ENCODE results near the gene MPDU1. TPM values are rescaled to one million over a fixed set of nuclear protein-coding genes. Genes with fewer than 3 reads are reported as not detected.
A peak's percentile ranks its signal among the peaks of the same experiment; 100 is the strongest.

Gene MPDU1
- total and polyA plus RNA-seq, 2 of the 13 experiments (the other 11 are each of a cell fraction or from before 2014, with no cell fraction given): 112 to 167 TPM

DNA sequence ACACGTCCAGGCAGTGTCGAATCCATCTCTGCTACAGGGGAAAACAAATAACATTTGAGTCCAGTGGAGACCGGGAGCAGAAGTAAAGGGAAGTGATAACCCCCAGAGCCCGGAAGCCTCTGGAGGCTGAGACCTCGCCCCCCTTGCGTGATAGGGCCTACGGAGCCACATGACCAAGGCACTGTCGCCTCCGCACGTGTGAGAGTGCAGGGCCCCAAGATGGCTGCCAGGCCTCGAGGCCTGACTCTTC is 11.4 kb upstream of the MPDU1 start (continued):
- TF ChIP-seq, protein P1, sequence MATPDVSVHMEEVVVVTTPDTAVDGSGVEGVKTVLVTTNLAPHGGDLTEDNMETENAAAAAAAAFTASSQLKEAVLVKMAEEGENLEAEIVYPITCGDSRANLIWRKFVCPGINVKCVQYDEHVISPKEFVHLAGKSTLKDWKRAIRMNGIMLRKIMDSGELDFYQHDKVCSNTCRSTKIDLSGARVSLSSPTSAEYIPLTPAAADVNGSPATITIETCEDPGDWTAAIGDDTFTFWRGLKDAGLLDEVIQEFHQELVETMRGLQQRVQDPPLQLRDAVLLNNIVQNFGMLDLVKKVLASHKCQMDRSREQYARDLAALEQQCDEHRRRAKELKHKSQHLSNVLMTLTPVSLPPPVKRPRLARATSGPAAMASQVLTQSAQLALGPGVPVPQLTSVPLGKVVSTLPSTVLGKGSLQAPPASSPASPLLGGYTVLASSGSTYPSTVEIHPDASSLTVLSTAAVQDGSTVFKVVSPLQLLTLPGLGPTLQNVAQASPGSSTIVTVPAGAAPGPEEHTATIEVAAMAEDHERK (CRISPR knock-in tag; IDR thresholded peaks at IDR 0.05; ENCODE audit: low read depth): 0 out of 2 replicates have a peak, but pooled peaks have one; percentile 52
- TF ChIP-seq, protein P2, sequence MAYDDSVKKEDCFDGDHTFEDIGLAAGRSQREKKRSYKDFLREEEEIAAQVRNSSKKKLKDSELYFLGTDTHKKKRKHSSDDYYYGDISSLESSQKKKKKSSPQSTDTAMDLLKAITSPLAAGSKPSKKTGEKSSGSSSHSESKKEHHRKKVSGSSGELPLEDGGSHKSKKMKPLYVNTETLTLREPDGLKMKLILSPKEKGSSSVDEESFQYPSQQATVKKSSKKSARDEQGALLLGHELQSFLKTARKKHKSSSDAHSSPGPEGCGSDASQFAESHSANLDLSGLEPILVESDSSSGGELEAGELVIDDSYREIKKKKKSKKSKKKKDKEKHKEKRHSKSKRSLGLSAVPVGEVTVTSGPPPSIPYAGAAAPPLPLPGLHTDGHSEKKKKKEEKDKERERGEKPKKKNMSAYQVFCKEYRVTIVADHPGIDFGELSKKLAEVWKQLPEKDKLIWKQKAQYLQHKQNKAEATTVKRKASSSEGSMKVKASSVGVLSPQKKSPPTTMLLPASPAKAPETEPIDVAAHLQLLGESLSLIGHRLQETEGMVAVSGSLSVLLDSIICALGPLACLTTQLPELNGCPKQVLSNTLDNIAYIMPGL (CRISPR knock-in tag; IDR thresholded peaks at IDR 0.05; ENCODE audit: borderline replicate concordance in 1 of 2, low read depth in 1 of 2): no peak; a peak in 2 of 4 replicates
- TF ChIP-seq, protein P3, sequence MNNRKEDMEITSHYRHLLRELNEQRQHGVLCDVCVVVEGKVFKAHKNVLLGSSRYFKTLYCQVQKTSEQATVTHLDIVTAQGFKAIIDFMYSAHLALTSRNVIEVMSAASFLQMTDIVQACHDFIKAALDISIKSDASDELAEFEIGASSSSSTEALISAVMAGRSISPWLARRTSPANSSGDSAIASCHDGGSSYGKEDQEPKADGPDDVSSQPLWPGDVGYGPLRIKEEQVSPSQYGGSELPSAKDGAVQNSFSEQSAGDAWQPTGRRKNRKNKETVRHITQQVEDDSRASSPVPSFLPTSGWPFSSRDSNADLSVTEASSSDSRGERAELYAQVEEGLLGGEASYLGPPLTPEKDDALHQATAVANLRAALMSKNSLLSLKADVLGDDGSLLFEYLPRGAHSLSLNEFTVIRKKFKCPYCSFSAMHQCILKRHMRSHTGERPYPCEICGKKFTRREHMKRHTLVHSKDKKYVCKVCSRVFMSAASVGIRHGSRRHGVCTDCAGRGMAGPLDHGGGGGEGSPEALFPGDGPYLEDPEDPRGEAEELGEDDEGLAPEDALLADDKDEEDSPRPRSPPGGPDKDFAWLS (CRISPR knock-in tag; IDR thresholded peaks at IDR 0.05; ENCODE audit: borderline replicate concordance): no peak
- TF ChIP-seq NFE2L2 (IDR thresholded peaks at IDR 0.05; ENCODE audit: low read length) (no peak), JUND (CRISPR knock-in tag; IDR thresholded peaks at IDR 0.05) (no peak), REPIN1 (CRISPR knock-in tag; IDR thresholded peaks at IDR 0.05; ENCODE audit: borderline replicate concordance, low read depth) (peak; percentile 87; the same call in 1 of the 2 replicates), ATRX (CRISPR knock-in tag; IDR thresholded peaks at IDR 0.05; ENCODE audit: borderline replicate concordance) (no peak), MED8 (CRISPR knock-in tag; IDR thresholded peaks at IDR 0.05; ENCODE audit: insufficient replicate concordance) (no peak), ZNF572 (CRISPR knock-in tag; IDR thresholded peaks at IDR 0.05) (no peak), ARNTL (CRISPR knock-in tag; IDR thresholded peaks at IDR 0.05) (peak; percentile 98), KLF16 (CRISPR knock-in tag; IDR thresholded peaks at IDR 0.05) (peak in 1 of 2 experiments; percentile 75; a peak in 1 of 4 replicates), SMYD3 (CRISPR knock-in tag; IDR thresholded peaks at IDR 0.05) (peak; percentile 72; the same call in 1 of the 2 replicates), ZNF335 (CRISPR knock-in tag; IDR thresholded peaks at IDR 0.05) (peak; percentile 87; the same call in 1 of the 2 replicates), ZNF737 (CRISPR knock-in tag; IDR thresholded peaks at IDR 0.05; ENCODE audit: borderline replicate concordance) (no peak)
- TF ChIP-seq, protein P4, sequence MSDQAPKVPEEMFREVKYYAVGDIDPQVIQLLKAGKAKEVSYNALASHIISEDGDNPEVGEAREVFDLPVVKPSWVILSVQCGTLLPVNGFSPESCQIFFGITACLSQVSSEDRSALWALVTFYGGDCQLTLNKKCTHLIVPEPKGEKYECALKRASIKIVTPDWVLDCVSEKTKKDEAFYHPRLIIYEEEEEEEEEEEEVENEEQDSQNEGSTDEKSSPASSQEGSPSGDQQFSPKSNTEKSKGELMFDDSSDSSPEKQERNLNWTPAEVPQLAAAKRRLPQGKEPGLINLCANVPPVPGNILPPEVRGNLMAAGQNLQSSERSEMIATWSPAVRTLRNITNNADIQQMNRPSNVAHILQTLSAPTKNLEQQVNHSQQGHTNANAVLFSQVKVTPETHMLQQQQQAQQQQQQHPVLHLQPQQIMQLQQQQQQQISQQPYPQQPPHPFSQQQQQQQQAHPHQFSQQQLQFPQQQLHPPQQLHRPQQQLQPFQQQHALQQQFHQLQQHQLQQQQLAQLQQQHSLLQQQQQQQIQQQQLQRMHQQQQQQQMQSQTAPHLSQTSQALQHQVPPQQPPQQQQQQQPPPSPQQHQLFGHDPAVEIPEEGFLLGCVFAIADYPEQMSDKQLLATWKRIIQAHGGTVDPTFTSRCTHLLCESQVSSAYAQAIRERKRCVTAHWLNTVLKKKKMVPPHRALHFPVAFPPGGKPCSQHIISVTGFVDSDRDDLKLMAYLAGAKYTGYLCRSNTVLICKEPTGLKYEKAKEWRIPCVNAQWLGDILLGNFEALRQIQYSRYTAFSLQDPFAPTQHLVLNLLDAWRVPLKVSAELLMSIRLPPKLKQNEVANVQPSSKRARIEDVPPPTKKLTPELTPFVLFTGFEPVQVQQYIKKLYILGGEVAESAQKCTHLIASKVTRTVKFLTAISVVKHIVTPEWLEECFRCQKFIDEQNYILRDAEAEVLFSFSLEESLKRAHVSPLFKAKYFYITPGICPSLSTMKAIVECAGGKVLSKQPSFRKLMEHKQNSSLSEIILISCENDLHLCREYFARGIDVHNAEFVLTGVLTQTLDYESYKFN (CRISPR knock-in tag; conservative IDR thresholded peaks at IDR 0.05): peak; percentile 54; the same call in 1 of the 2 replicates
- TF ChIP-seq, protein P5, sequence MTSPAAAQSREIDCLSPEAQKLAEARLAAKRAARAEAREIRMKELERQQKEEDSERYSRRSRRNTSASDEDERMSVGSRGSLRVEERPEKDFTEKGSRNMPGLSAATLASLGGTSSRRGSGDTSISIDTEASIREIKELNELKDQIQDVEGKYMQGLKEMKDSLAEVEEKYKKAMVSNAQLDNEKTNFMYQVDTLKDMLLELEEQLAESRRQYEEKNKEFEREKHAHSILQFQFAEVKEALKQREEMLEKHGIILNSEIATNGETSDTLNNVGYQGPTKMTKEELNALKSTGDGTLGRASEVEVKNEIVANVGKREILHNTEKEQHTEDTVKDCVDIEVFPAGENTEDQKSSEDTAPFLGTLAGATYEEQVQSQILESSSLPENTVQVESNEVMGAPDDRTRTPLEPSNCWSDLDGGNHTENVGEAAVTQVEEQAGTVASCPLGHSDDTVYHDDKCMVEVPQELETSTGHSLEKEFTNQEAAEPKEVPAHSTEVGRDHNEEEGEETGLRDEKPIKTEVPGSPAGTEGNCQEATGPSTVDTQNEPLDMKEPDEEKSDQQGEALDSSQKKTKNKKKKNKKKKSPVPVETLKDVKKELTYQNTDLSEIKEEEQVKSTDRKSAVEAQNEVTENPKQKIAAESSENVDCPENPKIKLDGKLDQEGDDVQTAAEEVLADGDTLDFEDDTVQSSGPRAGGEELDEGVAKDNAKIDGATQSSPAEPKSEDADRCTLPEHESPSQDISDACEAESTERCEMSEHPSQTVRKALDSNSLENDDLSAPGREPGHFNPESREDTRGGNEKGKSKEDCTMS (CRISPR knock-in tag; conservative IDR thresholded peaks at IDR 0.05): no peak
- TF ChIP-seq, protein P6, sequence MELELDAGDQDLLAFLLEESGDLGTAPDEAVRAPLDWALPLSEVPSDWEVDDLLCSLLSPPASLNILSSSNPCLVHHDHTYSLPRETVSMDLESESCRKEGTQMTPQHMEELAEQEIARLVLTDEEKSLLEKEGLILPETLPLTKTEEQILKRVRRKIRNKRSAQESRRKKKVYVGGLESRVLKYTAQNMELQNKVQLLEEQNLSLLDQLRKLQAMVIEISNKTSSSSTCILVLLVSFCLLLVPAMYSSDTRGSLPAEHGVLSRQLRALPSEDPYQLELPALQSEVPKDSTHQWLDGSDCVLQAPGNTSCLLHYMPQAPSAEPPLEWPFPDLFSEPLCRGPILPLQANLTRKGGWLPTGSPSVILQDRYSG (CRISPR knock-in tag; IDR thresholded peaks at IDR 0.05): peak; percentile 87

Measured in HepG2 (cell line).